ENCODE data around the gene ZNF710.

Gene ZNF710

GRCh38 chr15:90037511-90037860, 36.4 kb downstream of the ZNF710 start:
- H3K27ac ChIP-seq (ENCODE audit: low read depth, low read length): no peak overlapping the region

GRCh38 chr15:90037961-90038631, 37.0 kb downstream of the ZNF710 start:
- Histone ChIP-seq H3K4me3 (ENCODE audit: low read length) (no peak overlapping the region), H3K27me3 (ENCODE audit: control insufficient read depth, insufficient read depth, low read length) (no peaks in the 10 kb centered on the region), H3K36me3 (ENCODE audit: control insufficient read depth, insufficient read depth, low read length) (no peaks in the 10 kb centered on the region), H3K9ac (ENCODE audit: low read length) (no peak overlapping the region), H3K4me1 (ENCODE audit: control insufficient read depth, insufficient read depth, low read length) (no peaks in the 10 kb centered on the region), H3K27ac (ENCODE audit: low read depth, low read length) (no peak overlapping the region)

More at GRCh38 chr15:90037511-90037860, 36.4 kb downstream of the ZNF710 start:
- Histone ChIP-seq H3K36me3 (ENCODE audit: control insufficient read depth, insufficient read depth, low read length) (no peaks in the 10 kb centered on the region), H3K9ac (ENCODE audit: low read length) (no peak overlapping the region), H3K27me3 (ENCODE audit: control insufficient read depth, insufficient read depth, low read length) (no peaks in the 10 kb centered on the region), H3K4me3 (ENCODE audit: low read length) (no peak overlapping the region), H3K4me1 (ENCODE audit: control insufficient read depth, insufficient read depth, low read length) (no peaks in the 10 kb centered on the region)

- H3K4me1 ChIP-seq (ENCODE audit: control insufficient read depth, insufficient read depth, low read length): no peaks in the 10 kb centered on the region
- no peaks in the 10 kb centered on the region for H3K27me3 ChIP-seq (ENCODE audit: control insufficient read depth, insufficient read depth, low read length)
- H3K9ac ChIP-seq (ENCODE audit: low read length): no peak overlapping the region
- H3K36me3 ChIP-seq (ENCODE audit: control insufficient read depth, insufficient read depth, low read length): no peaks in the 10 kb centered on the region
- H3K4me3 ChIP-seq (ENCODE audit: low read length): no peak overlapping the region
- no peak overlapping the region for H3K27ac ChIP-seq (ENCODE audit: low read depth, low read length)
Observed at GRCh38 chr15:90038632-90039095, 37.5 kb downstream of the ZNF710 start.

GRCh38 chr15:90039996-90040395, 38.9 kb downstream of the ZNF710 start:
- no peak overlapping the region for H3K27ac ChIP-seq (ENCODE audit: low read depth, low read length)
- no peaks in the 10 kb centered on the region for H3K4me1 ChIP-seq (ENCODE audit: control insufficient read depth, insufficient read depth, low read length)
- no peak overlapping the region for H3K9ac ChIP-seq (ENCODE audit: low read length)
- H3K36me3 ChIP-seq (ENCODE audit: control insufficient read depth, insufficient read depth, low read length): no peaks in the 10 kb centered on the region
- no peak overlapping the region for H3K4me3 ChIP-seq (ENCODE audit: low read length)
- H3K27me3 ChIP-seq (ENCODE audit: control insufficient read depth, insufficient read depth, low read length): no peaks in the 10 kb centered on the region

- Histone ChIP-seq H3K9ac (ENCODE audit: low read length) (no peak overlapping the region), H3K4me1 (ENCODE audit: control insufficient read depth, insufficient read depth, low read length) (no peaks in the 10 kb centered on the region), H3K27ac (ENCODE audit: low read depth, low read length) (no peak overlapping the region)
Observed at GRCh38 chr15:90040618-90041017, 39.5 kb downstream of the ZNF710 start.

GRCh38 chr15:90042356-90042755, 41.2 kb downstream of the ZNF710 start:
- Histone ChIP-seq H3K9ac (ENCODE audit: low read length) (no peak overlapping the region), H3K27me3 (ENCODE audit: control insufficient read depth, insufficient read depth, low read length) (no peaks in the 10 kb centered on the region), H3K36me3 (ENCODE audit: control insufficient read depth, insufficient read depth, low read length) (no peaks in the 10 kb centered on the region), H3K27ac (ENCODE audit: low read depth, low read length) (no peak overlapping the region), H3K4me1 (ENCODE audit: control insufficient read depth, insufficient read depth, low read length) (peaks cover 10% of the 10 kb centered on the region), H3K4me3 (ENCODE audit: low read length) (no peak overlapping the region)

More at GRCh38 chr15:90040618-90041017, 39.5 kb downstream of the ZNF710 start:
- Histone ChIP-seq H3K4me3 (ENCODE audit: low read length) (no peak overlapping the region), H3K27me3 (ENCODE audit: control insufficient read depth, insufficient read depth, low read length) (no peaks in the 10 kb centered on the region), H3K36me3 (ENCODE audit: control insufficient read depth, insufficient read depth, low read length) (no peaks in the 10 kb centered on the region)

GRCh38 chr15:90042766-90043529, 41.8 kb downstream of the ZNF710 start:
- Histone ChIP-seq H3K27ac (ENCODE audit: low read depth, low read length) (no peak overlapping the region), H3K9ac (ENCODE audit: low read length) (no peak overlapping the region), H3K36me3 (ENCODE audit: control insufficient read depth, insufficient read depth, low read length) (no peaks in the 10 kb centered on the region), H3K4me1 (ENCODE audit: control insufficient read depth, insufficient read depth, low read length) (peaks cover 10% of the 10 kb centered on the region), H3K27me3 (ENCODE audit: control insufficient read depth, insufficient read depth, low read length) (no peaks in the 10 kb centered on the region), H3K4me3 (ENCODE audit: low read length) (no peak overlapping the region)

GRCh38 chr15:90043530-90044010, 42.4 kb downstream of the ZNF710 start:
- H3K4me1 ChIP-seq (ENCODE audit: control insufficient read depth, insufficient read depth, low read length): peaks cover 10% of the 10 kb centered on the region
- no peaks in the 10 kb centered on the region for H3K27me3 ChIP-seq (ENCODE audit: control insufficient read depth, insufficient read depth, low read length)
- no peak overlapping the region for H3K9ac ChIP-seq (ENCODE audit: low read length)
- no peak overlapping the region for H3K27ac ChIP-seq (ENCODE audit: low read depth, low read length)
- no peak overlapping the region for H3K4me3 ChIP-seq (ENCODE audit: low read length)
- H3K36me3 ChIP-seq (ENCODE audit: control insufficient read depth, insufficient read depth, low read length): no peaks in the 10 kb centered on the region

GRCh38 chr15:90044191-90044590, 43.1 kb downstream of the ZNF710 start:
- Histone ChIP-seq H3K36me3 (ENCODE audit: control insufficient read depth, insufficient read depth, low read length) (no peaks in the 10 kb centered on the region), H3K4me3 (ENCODE audit: low read length) (no peak overlapping the region), H3K27me3 (ENCODE audit: control insufficient read depth, insufficient read depth, low read length) (no peaks in the 10 kb centered on the region), H3K9ac (ENCODE audit: low read length) (no peak overlapping the region), H3K27ac (ENCODE audit: low read depth, low read length) (no peak overlapping the region), H3K4me1 (ENCODE audit: control insufficient read depth, insufficient read depth, low read length) (peaks cover 10% of the 10 kb centered on the region)

- Histone ChIP-seq H3K4me1 (ENCODE audit: control insufficient read depth, insufficient read depth, low read length) (peaks cover 10% of the 10 kb centered on the region), H3K4me3 (ENCODE audit: low read length) (no peak overlapping the region), H3K27ac (ENCODE audit: low read depth, low read length) (no peak overlapping the region)
Observed at GRCh38 chr15:90044916-90045371, 43.8 kb downstream of the ZNF710 start.

GRCh38 chr15:90046289-90046688, 45.2 kb downstream of the ZNF710 start:
- H3K4me1 ChIP-seq (ENCODE audit: control insufficient read depth, insufficient read depth, low read length): peaks cover 10% of the 10 kb centered on the region
- H3K27ac ChIP-seq (ENCODE audit: low read depth, low read length): no peak overlapping the region
- H3K4me3 ChIP-seq (ENCODE audit: low read length): no peak overlapping the region
- no peaks in the 10 kb centered on the region for H3K27me3 ChIP-seq (ENCODE audit: control insufficient read depth, insufficient read depth, low read length)
- H3K9ac ChIP-seq (ENCODE audit: low read length): no peak overlapping the region
- no peaks in the 10 kb centered on the region for H3K36me3 ChIP-seq (ENCODE audit: control insufficient read depth, insufficient read depth, low read length)

More at GRCh38 chr15:90044916-90045371, 43.8 kb downstream of the ZNF710 start:
- Histone ChIP-seq H3K36me3 (ENCODE audit: control insufficient read depth, insufficient read depth, low read length) (no peaks in the 10 kb centered on the region), H3K27me3 (ENCODE audit: control insufficient read depth, insufficient read depth, low read length) (no peaks in the 10 kb centered on the region), H3K9ac (ENCODE audit: low read length) (no peak overlapping the region)

- Histone ChIP-seq H3K27ac (ENCODE audit: low read depth, low read length) (peak overlapping the region; percentile 3), H3K4me3 (ENCODE audit: low read length) (peak overlapping the region; percentile 12), H3K4me1 (ENCODE audit: control insufficient read depth, insufficient read depth, low read length) (peaks cover 10% of the 10 kb centered on the region), H3K27me3 (ENCODE audit: control insufficient read depth, insufficient read depth, low read length) (no peaks in the 10 kb centered on the region), H3K9ac (ENCODE audit: low read length) (no peak overlapping the region), H3K36me3 (ENCODE audit: control insufficient read depth, insufficient read depth, low read length) (no peaks in the 10 kb centered on the region)
Observed at GRCh38 chr15:90046911-90047392, 45.8 kb downstream of the ZNF710 start.

All from rectal smooth muscle tissue (tissue), 1 donor.